Psoas muscle (tissue), 8 donors: ENCODE data around the gene SLC22A14. TPM values are rescaled to one million over a fixed set of nuclear protein-coding genes. Genes with fewer than 3 reads are reported as not detected.

Source experiments
- ATAC-seq, 4 donors: fragments of 200-7000 bp; cut with Tn5 transposase; one replicate each; pipeline ENCODE4 v1.9.1; 2020; ENCODE audit warnings: moderate library complexity in 3 of 4, mild to moderate bottlenecking in 2 of 4
- DNase-seq, 2 donors: peaks; one replicate each; pipeline ENCODE4 v3.0.0-alpha.2; 2020
- H3K27ac ChIP-seq: fragments of 200-600 bp; one replicate; pipeline ENCODE4 v1.8.0; 2022
- H3K27me3 ChIP-seq, 3 donors: fragments of 200-600 bp in 1 of 3; one replicate each; pipeline versions ENCODE4 v1.6.1 to v1.8.0; 2013 to 2022; ENCODE audit warnings: low read length in 2 of 3, mild to moderate bottlenecking in 2 of 3, moderate library complexity in 1 of 3; ENCODE audit not compliant: insufficient read depth in 3 of 3
- H3K36me3 ChIP-seq, 2 donors: fragments of 200-600 bp in 1 of 2; one replicate each; pipeline versions ENCODE4 v1.6.1 to v1.8.0; 2013 to 2022; ENCODE audit warnings: low read depth in 1 of 2, mild to moderate bottlenecking in 1 of 2, moderate library complexity in 1 of 2; ENCODE audit not compliant: insufficient read depth in 1 of 2
- H3K4me1 ChIP-seq: fragments of 200-600 bp; one replicate; pipeline ENCODE4 v1.8.0; 2022
- H3K4me3 ChIP-seq: fragments of 200-600 bp; one replicate; pipeline ENCODE4 v1.8.0; 2022; ENCODE audit warnings: mild to moderate bottlenecking
- H3K9me3 ChIP-seq: fragments of 200-600 bp; one replicate; pipeline ENCODE4 v1.8.0; 2022
- whole genome bisulfite sequencing, 3 donors: extraction: QIAGEN DNeasy Blood & Tissue Kit; methylation state at CpG; one replicate each; pipeline versions ENCODE4 v1.1.6 to v1.1.7; 2013; 5-methylcytosine and 5-hydroxymethylcytosine counted together
- intact Hi-C, 2 donors: fragments of 100-400 bp; cut with DNase I; formaldehyde crosslinking; loops; one replicate each; pipeline versions ENCODE4 v1.11.0 to v1.14.2; 2022
- polyA plus RNA-seq, 3 donors: library from polyadenylated mRNA; stranded (reverse); fragments of 200-250 nt; gene quantifications; one replicate each; pipeline ENCODE4 v1.2.3, GENCODE V29; 2013
- total RNA-seq, 4 donors: library from RNA; stranded (reverse); fragmentation: NEBNext Ultra II Directional in 2 of 4; extraction: Animal tissue kit (Norgen Biotek cat#: 25700) in 2 of 4; gene quantifications; one replicate each; pipeline versions ENCODE4 v1.2.1 to v1.2.4, GENCODE V29; 2021 to 2023
- TF ChIP-seq, protein P1 (sequence below): fragments of 200-600 bp; IDR thresholded peaks from one replicate; pipeline ENCODE4 v1.8.0; 2022; ENCODE audit warnings: antibody characterized with exemption
- donor health status: healthy with polysubstance abuse.
- donor health status: DM: no; HTN: no; CAD: no; lungs with moderate emphysema.
- donor health status: Bipolar disorder and iron deficiency.
- donor health status: healthy.
- donor health status: DM: yes; HTN: yes; CAD: no.
- donor health status: DM: no; HTN: no; CAD: no.
- donor health status: DM: no; HTN: no; CAD: no.
- donor health status: DM: yes; HTN: yes; CAD: no.

SLC22A14 gene
- total and polyA plus RNA-seq, 7 donors = 0.08 to 0.64 (median 0.26) TPM

DNA sequence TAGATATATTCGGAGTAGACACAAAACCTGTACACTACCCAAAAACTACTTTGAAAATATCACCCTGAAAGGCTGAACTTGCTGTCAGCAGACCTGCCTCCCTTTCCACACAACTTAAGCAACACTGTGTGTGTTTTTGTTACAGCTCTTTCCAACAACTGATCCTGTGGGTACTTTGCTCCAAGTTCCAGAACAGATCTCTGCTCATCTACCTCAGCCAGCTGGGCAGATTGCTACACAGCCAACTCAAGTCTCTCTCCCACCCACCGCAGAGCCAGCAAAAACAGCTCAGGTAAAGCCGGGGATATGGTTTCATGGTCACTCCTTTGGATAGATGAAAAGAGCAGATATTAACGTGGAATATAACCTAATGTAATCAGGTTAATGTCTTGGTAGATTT is 36.2 kb upstream of the SLC22A14 start:
- H3K27me3 ChIP-seq = no peaks in the 10 kb centered on the region
- 62 to 69% (median 69%) methylated on average over 4 of the region's 4 CpGs for WGBS, 3 donors
- peak in 2 of 4 donors; percentile 39 to 52 for ATAC-seq
- H3K27ac ChIP-seq = no peak overlapping the region
- peaks cover 10% of the 10 kb centered on the region for H3K4me1 ChIP-seq
- no peak for DNase-seq
- peaks cover 0 to 67% of the 10 kb centered on the region in 2 donors for H3K36me3 ChIP-seq
- TF ChIP-seq, protein P1, sequence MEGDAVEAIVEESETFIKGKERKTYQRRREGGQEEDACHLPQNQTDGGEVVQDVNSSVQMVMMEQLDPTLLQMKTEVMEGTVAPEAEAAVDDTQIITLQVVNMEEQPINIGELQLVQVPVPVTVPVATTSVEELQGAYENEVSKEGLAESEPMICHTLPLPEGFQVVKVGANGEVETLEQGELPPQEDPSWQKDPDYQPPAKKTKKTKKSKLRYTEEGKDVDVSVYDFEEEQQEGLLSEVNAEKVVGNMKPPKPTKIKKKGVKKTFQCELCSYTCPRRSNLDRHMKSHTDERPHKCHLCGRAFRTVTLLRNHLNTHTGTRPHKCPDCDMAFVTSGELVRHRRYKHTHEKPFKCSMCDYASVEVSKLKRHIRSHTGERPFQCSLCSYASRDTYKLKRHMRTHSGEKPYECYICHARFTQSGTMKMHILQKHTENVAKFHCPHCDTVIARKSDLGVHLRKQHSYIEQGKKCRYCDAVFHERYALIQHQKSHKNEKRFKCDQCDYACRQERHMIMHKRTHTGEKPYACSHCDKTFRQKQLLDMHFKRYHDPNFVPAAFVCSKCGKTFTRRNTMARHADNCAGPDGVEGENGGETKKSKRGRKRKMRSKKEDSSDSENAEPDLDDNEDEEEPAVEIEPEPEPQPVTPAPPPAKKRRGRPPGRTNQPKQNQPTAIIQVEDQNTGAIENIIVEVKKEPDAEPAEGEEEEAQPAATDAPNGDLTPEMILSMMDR = no peak
- intact Hi-C loops = no loop called here
- no peaks in the 10 kb centered on the region for H3K9me3 ChIP-seq
- H3K4me3 ChIP-seq = no peak overlapping the region

DNA sequence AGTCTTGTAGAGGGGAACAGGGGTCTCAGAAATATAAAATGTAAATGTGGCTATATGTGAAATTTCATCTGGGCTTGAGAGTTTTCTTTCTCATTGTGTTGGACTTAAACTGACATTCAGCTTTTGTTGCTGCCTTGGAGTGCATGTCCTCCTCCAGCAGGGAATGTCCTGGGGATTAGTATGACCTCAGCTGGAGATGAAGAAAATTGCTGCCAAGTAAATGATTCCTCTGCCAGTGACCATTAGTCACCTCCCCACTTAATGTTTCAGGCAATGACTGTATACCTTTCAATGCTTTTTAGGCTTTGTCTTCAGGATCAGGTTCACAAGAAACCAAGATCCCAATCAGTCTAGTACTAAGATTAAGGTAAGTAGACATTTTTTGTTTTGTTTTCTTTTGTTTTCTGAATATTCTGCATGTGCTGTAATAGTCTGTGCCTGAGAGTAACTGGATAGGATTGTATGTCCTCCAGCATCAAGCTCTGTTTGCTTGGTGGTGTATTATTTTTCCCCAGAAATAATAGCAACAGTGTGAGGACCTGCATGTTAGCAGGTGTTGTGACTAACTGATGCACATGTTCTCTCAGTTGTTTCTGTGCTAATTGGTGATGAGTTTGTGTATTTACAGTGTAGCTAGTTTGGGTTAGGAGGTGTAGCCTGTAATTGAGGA is 34.6 kb upstream of the SLC22A14 start:
- Histone ChIP-seq H3K27me3 (no peaks in the 10 kb centered on the region), H3K9me3 (no peaks in the 10 kb centered on the region), H3K36me3 (peaks cover 2 to 81% of the 10 kb centered on the region in 2 donors), H3K27ac (no peak overlapping the region), H3K4me1 (peaks cover 10% of the 10 kb centered on the region), H3K4me3 (no peak overlapping the region)
- DNase-seq = no peak
- TF ChIP-seq, protein P1 = no peak
- intact Hi-C loops = no loop called here
- peak; percentile 90 to 99 (median 98) for ATAC-seq

DNA sequence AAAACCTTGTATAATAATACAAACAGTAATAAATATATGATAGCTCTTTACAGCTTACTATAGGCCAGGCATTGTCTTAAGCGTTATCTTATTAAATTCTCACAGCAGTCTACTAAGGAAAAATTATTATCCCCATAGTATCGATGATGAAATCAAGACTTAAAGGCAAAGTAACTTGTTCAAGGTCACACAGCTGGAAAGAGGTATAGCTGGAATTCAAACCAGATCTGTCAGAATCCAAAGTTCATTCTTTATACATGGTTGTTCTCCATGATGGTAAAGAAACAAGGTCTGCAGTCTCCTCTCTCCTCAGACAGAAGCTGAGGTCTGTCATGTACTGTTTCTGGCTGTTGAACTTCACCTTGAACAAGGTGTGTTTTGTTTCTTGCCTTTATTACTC is 31.9 kb upstream of the SLC22A14 start:
- Histone ChIP-seq H3K27me3 (no peaks in the 10 kb centered on the region), H3K4me3 (no peak overlapping the region), H3K4me1 (peaks cover 10% of the 10 kb centered on the region), H3K36me3 (peaks cover 18 to 92% of the 10 kb centered on the region in 2 donors), H3K9me3 (no peaks in the 10 kb centered on the region), H3K27ac (no peak overlapping the region)
- WGBS, 3 donors = 90% methylated on average over 2 of the region's 2 CpGs
- ATAC-seq (no peak), DNase-seq (no peak)
- intact Hi-C loops = loop anchor here in 1 of 2 donors (10.0 kb wide), 1 partner anchor 225 kb away; no protein-coding TSS in a partner anchor
- TF ChIP-seq, protein P1 = no peak

DNA sequence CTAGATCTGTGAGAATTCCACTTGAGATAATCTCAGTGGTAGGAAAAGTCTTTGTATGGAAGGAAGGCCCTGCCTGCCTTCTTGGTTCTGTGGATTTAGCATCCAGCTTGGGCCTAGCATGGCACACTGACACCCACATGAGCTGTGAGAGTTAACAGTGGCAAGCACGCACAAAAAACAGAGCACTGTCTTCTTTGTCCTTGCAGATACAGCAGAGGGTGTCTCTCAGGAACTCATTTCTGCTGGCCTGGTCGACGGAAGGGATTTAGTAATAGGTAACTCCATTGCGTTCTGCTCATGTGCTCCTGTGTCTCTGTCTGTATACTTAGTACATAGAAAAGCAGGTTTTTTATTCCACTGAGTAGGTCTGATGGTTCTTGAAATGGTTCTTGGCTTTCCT is 30.9 kb upstream of the SLC22A14 start:
- no peaks in the 10 kb centered on the region for H3K9me3 ChIP-seq
- ATAC-seq = no peak
- H3K27me3 ChIP-seq = no peaks in the 10 kb centered on the region
- no peak overlapping the region for H3K4me3 ChIP-seq
- intact Hi-C loops = loop anchor here in 1 of 2 donors (10.0 kb wide), 1 partner anchor 224 kb away; no protein-coding TSS in a partner anchor
- TF ChIP-seq, protein P1 = no peak
- H3K4me1 ChIP-seq = peaks cover 10% of the 10 kb centered on the region
- no peak overlapping the region for H3K27ac ChIP-seq
- H3K36me3 ChIP-seq = peaks cover 18 to 86% of the 10 kb centered on the region in 2 donors
- no peak for DNase-seq
- 92 to 94% (median 93%) methylated on average over 4 of the region's 4 CpGs for WGBS, 3 donors
